ENCODE data around the gene ZNF766. TPM values are rescaled to one million over a fixed set of nuclear protein-coding genes. Genes with fewer than 3 reads are reported as not detected.
"Not testable (repeated sequence)": the region's sequence is repeated elsewhere in the genome, so short reads cannot be mapped to it uniquely, and the experiment has no call there.

Gene ZNF766
- total and polyA plus RNA-seq, 12 donors: 3.1 to 14.4 (median 10.0) TPM

- H3K4me1 ChIP-seq: peaks cover 2 to 22% (median 9%) of the 10 kb centered on the region in 9 donors
- TF ChIP-seq CTCF (IDR thresholded peaks at IDR 0.05): no peak
- no peak overlapping the region for H3K4me3 ChIP-seq
- no peaks in the 10 kb centered on the region for H3K27me3 ChIP-seq
- peaks cover 0 to 62% (median 0%) of the 10 kb centered on the region in 9 donors for H3K36me3 ChIP-seq
- H3K9me3 ChIP-seq: peaks cover 0 to 45% (median 0%) of the 10 kb centered on the region in 11 donors
- no peak overlapping the region for H3K27ac ChIP-seq
- no peak for ATAC-seq
- intact Hi-C loops (cut with DNase I): no loop called here
- WGBS, 2 donors: 74 to 82% methylated on average over 5 of the region's 5 CpGs
- no peak for DNase-seq
These were observed 6.6 kb downstream of the ZNF766 start for GRCh38 chr19:52275988-52276387.

- ATAC-seq (no peak), DNase-seq (no peak)
- H3K4me1 ChIP-seq: peaks cover 0 to 13% (median 3%) of the 10 kb centered on the region in 9 donors
- H3K27ac ChIP-seq: no peak overlapping the region
- no peaks in the 10 kb centered on the region for H3K27me3 ChIP-seq
- intact Hi-C loops (cut with DNase I): no loop called here
- no peak overlapping the region for H3K4me3 ChIP-seq
- 87 to 92% methylated on average over 6 of the region's 6 CpGs for WGBS, 2 donors
- TF ChIP-seq CTCF (IDR thresholded peaks at IDR 0.05): no peak
- H3K9me3 ChIP-seq: peaks cover 0 to 53% (median 0%) of the 10 kb centered on the region in 11 donors
- peaks cover 0 to 63% (median 1%) of the 10 kb centered on the region in 9 donors for H3K36me3 ChIP-seq
These were observed 8.1 kb downstream of the ZNF766 start for GRCh38 chr19:52277471-52277870.

GRCh38 chr19:52286256-52286655, 16.9 kb downstream of the ZNF766 start:
- peaks cover 0 to 99% (median 77%) of the 10 kb centered on the region in 9 donors for H3K36me3 ChIP-seq
- TF ChIP-seq CTCF (IDR thresholded peaks at IDR 0.05): no peak
- H3K4me1 ChIP-seq: no peaks in the 10 kb centered on the region
- H3K4me3 ChIP-seq: no peak overlapping the region
- intact Hi-C loops (cut with DNase I): no loop called here
- no peak for ATAC-seq
- peaks cover 0 to 63% (median 0%) of the 10 kb centered on the region in 11 donors for H3K9me3 ChIP-seq
- 86 to 95% methylated on average over 6 of the region's 6 CpGs for WGBS, 2 donors
- H3K27ac ChIP-seq: no peak overlapping the region
- no peak for DNase-seq
- no peaks in the 10 kb centered on the region for H3K27me3 ChIP-seq

- Histone ChIP-seq H3K36me3 (peaks cover 0 to 65% (median 39%) of the 10 kb centered on the region in 9 donors), H3K27me3 (no peaks in the 10 kb centered on the region), H3K9me3 (peaks cover 0 to 76% (median 0%) of the 10 kb centered on the region in 11 donors), H3K4me1 (peaks cover 0 to 11% (median 6%) of the 10 kb centered on the region in 9 donors), H3K4me3 (no peak overlapping the region), H3K27ac (no peak overlapping the region)
- intact Hi-C loops (cut with DNase I): no loop called here
- ATAC-seq (no peak), DNase-seq (no peak)
- 88 to 89% methylated on average over 3 of the region's 3 CpGs for WGBS, 2 donors
- no peak for TF ChIP-seq CTCF (IDR thresholded peaks at IDR 0.05)
These were observed 22.4 kb downstream of the ZNF766 start for GRCh38 chr19:52291781-52292180.

GRCh38 chr19:52292946-52293345, 23.6 kb downstream of the ZNF766 start:
- DNase-seq; ATAC-seq; intact Hi-C loops (cut with DNase I); H3K27me3 ChIP-seq; H3K27ac ChIP-seq; H3K4me3 ChIP-seq: not testable (repeated sequence)
- peaks cover 0 to 17% (median 10%) of the 10 kb centered on the region in 9 donors for H3K4me1 ChIP-seq
- peaks cover 0 to 65% (median 0%) of the 10 kb centered on the region in 11 donors for H3K9me3 ChIP-seq
- peaks cover 0 to 54% (median 33%) of the 10 kb centered on the region in 9 donors for H3K36me3 ChIP-seq
- WGBS, 2 donors: 96 to 99% methylated on average over 6 of the region's 6 CpGs
